HEK293 (cell line): Measurements from ENCODE around the gene PGAP6.

ENCODE experiments used
- KLF7 ChIP-seq: fragments of 450-650 bp; formaldehyde crosslinking; IDR thresholded peaks from 2 replicates; pipeline ENCODE4 v1.5.1; 2016; ENCODE audit warnings: missing biosample characterization, missing genetic modification characterization, borderline replicate concordance
- TF ChIP-seq, protein P1 (sequence below): fragments of 450-650 bp; formaldehyde crosslinking; IDR thresholded peaks from 2 replicates; pipeline ENCODE4 v1.5.1; 2016; ENCODE audit warnings: missing biosample characterization, missing genetic modification characterization
- TF ChIP-seq, protein P2 (sequence below): fragments of 450-650 bp; formaldehyde crosslinking; conservative IDR thresholded peaks from 2 replicates; pipeline ENCODE4 v1.5.1; 2016; ENCODE audit warnings: low read depth, missing biosample characterization, missing genetic modification characterization

DNA sequence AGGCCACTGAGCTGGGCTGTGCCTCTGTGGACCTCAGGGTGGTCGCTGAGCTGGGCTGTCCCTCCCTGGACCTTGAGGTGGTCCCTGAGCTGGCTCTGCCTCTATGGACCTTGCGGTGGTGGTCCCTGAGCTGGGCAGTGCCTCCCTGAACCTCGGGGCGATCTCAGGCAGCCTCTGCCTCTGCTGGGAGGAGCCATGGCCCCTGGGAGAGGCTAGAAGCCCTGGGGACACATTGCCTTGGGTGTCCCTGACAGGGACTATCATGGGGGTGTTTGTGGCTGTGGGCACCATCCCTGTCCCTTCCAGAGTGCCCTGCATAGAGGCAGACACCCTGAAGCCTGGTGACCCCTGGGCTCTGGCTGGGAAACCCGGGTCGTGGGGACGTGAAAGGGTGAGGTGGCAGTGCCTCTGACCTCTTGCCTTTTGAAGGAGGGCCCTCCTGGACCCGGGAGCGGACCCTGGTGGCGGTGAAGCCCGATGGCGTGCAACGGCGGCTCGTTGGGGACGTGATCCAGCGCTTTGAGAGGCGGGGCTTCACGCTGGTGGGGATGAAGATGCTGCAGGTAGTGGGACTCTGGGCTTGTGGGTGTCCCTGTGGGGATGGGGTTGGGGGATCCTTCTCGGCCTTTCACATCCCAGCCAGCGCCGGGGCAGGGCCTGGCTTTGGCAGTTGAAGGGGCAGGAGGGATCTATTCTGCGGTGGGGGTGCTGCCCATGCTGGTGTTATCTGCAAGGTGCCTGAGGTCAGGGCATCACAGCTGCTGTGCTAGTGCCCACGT lies 17.0 kb upstream of the PGAP6 start:
- TF ChIP-seq, protein P1, sequence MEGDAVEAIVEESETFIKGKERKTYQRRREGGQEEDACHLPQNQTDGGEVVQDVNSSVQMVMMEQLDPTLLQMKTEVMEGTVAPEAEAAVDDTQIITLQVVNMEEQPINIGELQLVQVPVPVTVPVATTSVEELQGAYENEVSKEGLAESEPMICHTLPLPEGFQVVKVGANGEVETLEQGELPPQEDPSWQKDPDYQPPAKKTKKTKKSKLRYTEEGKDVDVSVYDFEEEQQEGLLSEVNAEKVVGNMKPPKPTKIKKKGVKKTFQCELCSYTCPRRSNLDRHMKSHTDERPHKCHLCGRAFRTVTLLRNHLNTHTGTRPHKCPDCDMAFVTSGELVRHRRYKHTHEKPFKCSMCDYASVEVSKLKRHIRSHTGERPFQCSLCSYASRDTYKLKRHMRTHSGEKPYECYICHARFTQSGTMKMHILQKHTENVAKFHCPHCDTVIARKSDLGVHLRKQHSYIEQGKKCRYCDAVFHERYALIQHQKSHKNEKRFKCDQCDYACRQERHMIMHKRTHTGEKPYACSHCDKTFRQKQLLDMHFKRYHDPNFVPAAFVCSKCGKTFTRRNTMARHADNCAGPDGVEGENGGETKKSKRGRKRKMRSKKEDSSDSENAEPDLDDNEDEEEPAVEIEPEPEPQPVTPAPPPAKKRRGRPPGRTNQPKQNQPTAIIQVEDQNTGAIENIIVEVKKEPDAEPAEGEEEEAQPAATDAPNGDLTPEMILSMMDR, result no peak
- TF ChIP-seq KLF7 (tag by site-specific recombination), result no peak
- TF ChIP-seq, protein P2, sequence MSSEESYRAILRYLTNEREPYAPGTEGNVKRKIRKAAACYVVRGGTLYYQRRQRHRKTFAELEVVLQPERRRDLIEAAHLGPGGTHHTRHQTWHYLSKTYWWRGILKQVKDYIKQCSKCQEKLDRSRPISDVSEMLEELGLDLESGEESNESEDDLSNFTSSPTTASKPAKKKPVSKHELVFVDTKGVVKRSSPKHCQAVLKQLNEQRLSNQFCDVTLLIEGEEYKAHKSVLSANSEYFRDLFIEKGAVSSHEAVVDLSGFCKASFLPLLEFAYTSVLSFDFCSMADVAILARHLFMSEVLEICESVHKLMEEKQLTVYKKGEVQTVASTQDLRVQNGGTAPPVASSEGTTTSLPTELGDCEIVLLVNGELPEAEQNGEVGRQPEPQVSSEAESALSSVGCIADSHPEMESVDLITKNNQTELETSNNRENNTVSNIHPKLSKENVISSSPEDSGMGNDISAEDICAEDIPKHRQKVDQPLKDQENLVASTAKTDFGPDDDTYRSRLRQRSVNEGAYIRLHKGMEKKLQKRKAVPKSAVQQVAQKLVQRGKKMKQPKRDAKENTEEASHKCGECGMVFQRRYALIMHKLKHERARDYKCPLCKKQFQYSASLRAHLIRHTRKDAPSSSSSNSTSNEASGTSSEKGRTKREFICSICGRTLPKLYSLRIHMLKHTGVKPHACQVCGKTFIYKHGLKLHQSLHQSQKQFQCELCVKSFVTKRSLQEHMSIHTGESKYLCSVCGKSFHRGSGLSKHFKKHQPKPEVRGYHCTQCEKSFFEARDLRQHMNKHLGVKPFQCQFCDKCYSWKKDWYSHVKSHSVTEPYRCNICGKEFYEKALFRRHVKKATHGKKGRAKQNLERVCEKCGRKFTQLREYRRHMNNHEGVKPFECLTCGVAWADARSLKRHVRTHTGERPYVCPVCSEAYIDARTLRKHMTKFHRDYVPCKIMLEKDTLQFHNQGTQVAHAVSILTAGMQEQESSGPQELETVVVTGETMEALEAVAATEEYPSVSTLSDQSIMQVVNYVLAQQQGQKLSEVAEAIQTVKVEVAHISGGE, result no peak
